HG03025 (cell line): ENCODE results near the gene GREB1L.

Source experiments
- ATAC-seq: cut with Tn5 transposase; IDR thresholded peaks from one replicate; pipeline ENCODE4 v1.9.1; 2021; ENCODE audit warnings: mild to moderate bottlenecking, moderate library complexity; ENCODE audit not compliant: unreplicated experiment, low FRiP score

Gene GREB1L

GRCh38 chr18:21534327-21534726 is 292.3 kb downstream of the GREB1L start:
- no peak for ATAC-seq

GRCh38 chr18:21538230-21538629 is 296.2 kb downstream of the GREB1L start:
- ATAC-seq: no peak

GRCh38 chr18:21546423-21546822 is 304.4 kb downstream of the GREB1L start:
- no peak for ATAC-seq

- ATAC-seq: no peak
These were observed 306.6 kb downstream of the GREB1L start for GRCh38 chr18:21548647-21549046.

GRCh38 chr18:21550510-21550970 is 308.5 kb downstream of the GREB1L start:
- no peak for ATAC-seq

- ATAC-seq: no peak
These were observed 315.7 kb downstream of the GREB1L start for GRCh38 chr18:21557607-21558253.

GRCh38 chr18:21559195-21559594 is 317.2 kb downstream of the GREB1L start:
- ATAC-seq: no peak

GRCh38 chr18:21571772-21572171 is 329.7 kb downstream of the GREB1L start:
- ATAC-seq: no peak
